GM18951 (cell line): Measurements from ENCODE around the gene PBX4.

Source experiments
- POLR2A ChIP-seq: IDR thresholded peaks from 4 replicates; pipeline ENCODE4 v1.6.1; 2011; ENCODE audit warnings: mild to moderate bottlenecking; ENCODE audit not compliant: insufficient read length, insufficient read depth; ENCODE audit errors: extremely low read depth
- in situ Hi-C: fragments of 300-500 bp; cut with MboI; formaldehyde crosslinking; loops from one replicate; pipeline ENCODE4 v1.12.0; 2022; ENCODE audit warnings: low sequenced_read_pairs, mixed read lengths, inconsistent platforms; ENCODE audit not compliant: unreplicated experiment

PBX4 gene

GRCh38 chr19:19545707-19546106 lies 72.8 kb downstream of the PBX4 start:
- in situ Hi-C loops: loop anchor here (25.0 kb wide), 1 partner anchor 417 kb away; no protein-coding TSS in a partner anchor
- no peak for TF ChIP-seq POLR2A

GRCh38 chr19:19544954-19545591 lies 73.4 kb downstream of the PBX4 start:
- in situ Hi-C loops: loop anchor here (25.0 kb wide), 1 partner anchor 417 kb away; no protein-coding TSS in a partner anchor
- TF ChIP-seq POLR2A: no peak

- in situ Hi-C loops: loop anchor here (25.0 kb wide), 1 partner anchor 418 kb away; no protein-coding TSS in a partner anchor
- TF ChIP-seq POLR2A: no peak
Observed at GRCh38 chr19:19544257-19544953, 74.1 kb downstream of the PBX4 start.

- no peak for TF ChIP-seq POLR2A
- in situ Hi-C loops: loop anchor here (25.0 kb wide), 1 partner anchor 419 kb away; no protein-coding TSS in a partner anchor
Observed at GRCh38 chr19:19543640-19544039, 74.8 kb downstream of the PBX4 start.

GRCh38 chr19:19543101-19543500 lies 75.4 kb downstream of the PBX4 start:
- in situ Hi-C loops: loop anchor here (25.0 kb wide), 1 partner anchor 419 kb away; no protein-coding TSS in a partner anchor
- TF ChIP-seq POLR2A: no peak

- TF ChIP-seq POLR2A: no peak
- in situ Hi-C loops: loop anchor here (25.0 kb wide), 1 partner anchor 420 kb away; no protein-coding TSS in a partner anchor
Observed at GRCh38 chr19:19542507-19542906, 76.0 kb downstream of the PBX4 start.

- TF ChIP-seq POLR2A: no peak
- in situ Hi-C loops: loop anchor here (25.0 kb wide), 1 partner anchor 421 kb away; no protein-coding TSS in a partner anchor
Observed at GRCh38 chr19:19541616-19542015, 76.9 kb downstream of the PBX4 start.

- in situ Hi-C loops: loop anchor here (25.0 kb wide), 1 partner anchor 421 kb away; no protein-coding TSS in a partner anchor
- no peak for TF ChIP-seq POLR2A
Observed at GRCh38 chr19:19540715-19541515, 77.6 kb downstream of the PBX4 start.

- no peak for TF ChIP-seq POLR2A
- in situ Hi-C loops: loop anchor here (25.0 kb wide), 1 partner anchor 422 kb away; no protein-coding TSS in a partner anchor
Observed at GRCh38 chr19:19540064-19540714, 78.3 kb downstream of the PBX4 start.

GRCh38 chr19:19539698-19540063 lies 78.8 kb downstream of the PBX4 start:
- TF ChIP-seq POLR2A: no peak
- in situ Hi-C loops: loop anchor here (25.0 kb wide), 1 partner anchor 423 kb away; no protein-coding TSS in a partner anchor

- in situ Hi-C loops: loop anchor here (25.0 kb wide), 1 partner anchor 424 kb away; no protein-coding TSS in a partner anchor
- no peak for TF ChIP-seq POLR2A
Observed at GRCh38 chr19:19538785-19539166, 79.7 kb downstream of the PBX4 start.

GRCh38 chr19:19538061-19538784 lies 80.3 kb downstream of the PBX4 start, which contains the start of gene CILP2:
Gene CILP2, plus strand, starts transcription at chr19:19538265. Its CDS starts 85 bp downstream, at chr19:19538350.
- no peak for TF ChIP-seq POLR2A
- in situ Hi-C loops: loop anchor here (25.0 kb wide), 1 partner anchor 424 kb away; no protein-coding TSS in a partner anchor
